WTC11 (cell line): ENCODE results near the gene SPRR2F. TPM values are rescaled to one million over a fixed set of nuclear protein-coding genes. Genes with fewer than 3 reads are reported as not detected.

Experiments used
- ATAC-seq: fragments of 200-7000 bp; cut with Tn5 transposase; 2 replicates; pipeline ENCODE4 v1.10.0; 2021; ENCODE audit warnings: mild to moderate bottlenecking, moderate library complexity
- CTCF ChIA-PET: fragments of 300-600 bp; sonication (Branson Sonifier 250); formaldehyde crosslinking; loops from one replicate; lab custom pipeline; 2021; ENCODE audit warnings: antibody characterized with exemption; lab: Charles Lee
- POLR2A ChIA-PET: fragments of 350-600 bp; sonication (Branson Sonifier 250); formaldehyde crosslinking; loops from one replicate; lab custom pipeline; 2021; ENCODE audit warnings: antibody characterized with exemption; lab: Charles Lee
- DNase-seq: peaks from one replicate; pipeline ENCODE4 v3.0.0; 2021; ENCODE audit warnings: low spot score
- H3K27ac Mint-ChIP-seq: 2 replicates; pipeline ENCODE4 v1.8.0; 2021; ENCODE audit warnings: mixed read lengths
- H3K27me3 Mint-ChIP-seq: 2 replicates; pipeline ENCODE4 v1.8.0; 2021; ENCODE audit warnings: low read depth, mild to moderate bottlenecking, moderate library complexity, mixed read lengths
- H3K36me3 Mint-ChIP-seq: 2 replicates; pipeline ENCODE4 v1.8.0; 2021; ENCODE audit warnings: mixed read lengths
- H3K4me1 Mint-ChIP-seq: 2 replicates; pipeline ENCODE4 v1.8.0; 2022; ENCODE audit warnings: mixed read lengths
- H3K4me3 Mint-ChIP-seq: 2 replicates; pipeline ENCODE4 v1.8.0; 2021; ENCODE audit warnings: mild to moderate bottlenecking, moderate library complexity, mixed read lengths
- H3K9me3 Mint-ChIP-seq: 2 replicates; pipeline ENCODE4 v1.8.0; 2021; ENCODE audit warnings: mixed read lengths
- AFF4 ChIP-seq: sonication (generic); formaldehyde crosslinking; IDR thresholded peaks from 2 replicates; pipeline ENCODE4 v1.8.1; 2023; ENCODE audit warnings: mild to moderate bottlenecking, missing genetic modification reagents, borderline replicate concordance
- ATF3 ChIP-seq: sonication (generic); formaldehyde crosslinking; conservative IDR thresholded peaks from 2 replicates; pipeline ENCODE4 v1.8.1; 2022; ENCODE audit warnings: mild to moderate bottlenecking, missing genetic modification reagents
- CDX4 ChIP-seq: fragments of 250-450 bp; sonication (Bioruptor Pico); IDR thresholded peaks from 2 replicates; pipeline ENCODE4 v1.9.0; 2021; ENCODE audit warnings: moderate library complexity, mild to moderate bottlenecking, inconsistent platforms, borderline replicate concordance
- CREB1 ChIP-seq: sonication (generic); formaldehyde crosslinking; IDR thresholded peaks from 2 replicates; pipeline ENCODE4 v1.8.0; 2023; ENCODE audit warnings: mild to moderate bottlenecking, missing genetic modification reagents
- E2F1 ChIP-seq: sonication (generic); formaldehyde crosslinking; IDR thresholded peaks from 2 replicates; pipeline ENCODE4 v1.8.0; 2022; ENCODE audit warnings: mild to moderate bottlenecking, missing genetic modification reagents
- EMX1 ChIP-seq: fragments of 250-450 bp; sonication (Bioruptor Pico); IDR thresholded peaks from 2 replicates; pipeline ENCODE4 v1.8.0; 2021; ENCODE audit warnings: mild to moderate bottlenecking
- FOXP1 ChIP-seq: sonication (generic); formaldehyde crosslinking; IDR thresholded peaks from 2 replicates; pipeline ENCODE4 v1.8.0; 2022; ENCODE audit warnings: missing genetic modification reagents, mild to moderate bottlenecking, moderate library complexity, borderline replicate concordance
- GTF2I ChIP-seq: fragments of 250-450 bp; sonication (Bioruptor Pico); conservative IDR thresholded peaks from 2 replicates; pipeline ENCODE4 v1.4.0; 2021; ENCODE audit warnings: mild to moderate bottlenecking
- HMGXB4 ChIP-seq: sonication (generic); formaldehyde crosslinking; IDR thresholded peaks from 2 replicates; pipeline ENCODE4 v1.8.1; 2023; ENCODE audit warnings: mild to moderate bottlenecking, moderate library complexity, missing genetic modification reagents
- NFYB ChIP-seq: sonication (generic); formaldehyde crosslinking; conservative IDR thresholded peaks from 2 replicates; pipeline ENCODE4 v1.8.0; 2022; ENCODE audit warnings: low read depth, missing genetic modification reagents
- PRDM15 ChIP-seq: sonication (generic); formaldehyde crosslinking; IDR thresholded peaks from 2 replicates; pipeline ENCODE4 v1.8.0; 2022; ENCODE audit warnings: missing genetic modification reagents
- SMAD4 ChIP-seq: sonication (generic); formaldehyde crosslinking; IDR thresholded peaks from 2 replicates; pipeline ENCODE4 v1.8.0; 2022; ENCODE audit warnings: mild to moderate bottlenecking, missing genetic modification reagents
- SOX15 ChIP-seq: fragments of 250-450 bp; sonication (Bioruptor Pico); IDR thresholded peaks from 2 replicates; pipeline ENCODE4 v1.9.0; 2021; ENCODE audit warnings: mild to moderate bottlenecking
- ZBTB21 ChIP-seq: sonication (generic); formaldehyde crosslinking; IDR thresholded peaks from 2 replicates; pipeline ENCODE4 v1.8.1; 2023; ENCODE audit warnings: mild to moderate bottlenecking, missing genetic modification reagents, borderline replicate concordance
- ZMAT4 ChIP-seq: fragments of 250-450 bp; sonication (Bioruptor Pico); IDR thresholded peaks from 2 replicates; pipeline ENCODE4 v1.9.0; 2021; ENCODE audit warnings: mild to moderate bottlenecking
- ZNF121 ChIP-seq: sonication (generic); formaldehyde crosslinking; IDR thresholded peaks from 2 replicates; pipeline ENCODE4 v1.8.0; 2023; ENCODE audit warnings: missing genetic modification reagents
- ZNF423 ChIP-seq: fragments of 250-450 bp; sonication (Bioruptor Pico); IDR thresholded peaks from 2 replicates; pipeline ENCODE4 v2.1.2; 2022; ENCODE audit warnings: mild to moderate bottlenecking, moderate library complexity
- ZNF425 ChIP-seq: fragments of 250-450 bp; sonication (Bioruptor Pico); conservative IDR thresholded peaks from 2 replicates; pipeline ENCODE4 v1.9.0; 2021; ENCODE audit warnings: mild to moderate bottlenecking
- ZNF671 ChIP-seq: fragments of 250-450 bp; sonication (Bioruptor Pico); IDR thresholded peaks from 2 replicates; pipeline ENCODE4 v1.8.0; 2021; ENCODE audit warnings: mild to moderate bottlenecking
- total RNA-seq: library from RNA; stranded (reverse); gene quantifications from 3 replicates; pipeline ENCODE4 v1.2.3, GENCODE V29; 2021

The SPRR2F gene
- total RNA-seq, 1 experiment from 2014 or later = not detected

GRCh38 chr1:153141377-153141776 lies 28.1 kb upstream of the SPRR2F start:
- TF ChIP-seq ZBTB21 (CRISPR knock-in tag) (no peak), ATF3 (CRISPR knock-in tag) (no peak), ZNF423 (CRISPR knock-in tag) (no peak), EMX1 (CRISPR knock-in tag) (no peak), SMAD4 (CRISPR knock-in tag) (no peak), AFF4 (CRISPR knock-in tag) (no peak), ZNF425 (no peak), GTF2I (CRISPR knock-in tag) (no peak)
- TF ChIP-seq, all 79 proteins: peak for 0
- peaks cover 8% of the 10 kb centered on the region; the same call in 1 of the 2 replicates for H3K9me3 Mint-ChIP-seq
- no peak overlapping the region for H3K27ac Mint-ChIP-seq
- ChIA-PET CTCF (no interaction called here), POLR2A (no interaction called here)
- no peaks in the 10 kb centered on the region for H3K36me3 Mint-ChIP-seq
- DNase-seq = no peak
- H3K27me3 Mint-ChIP-seq = no peaks in the 10 kb centered on the region
- no peak for ATAC-seq
- peaks cover 20% of the 10 kb centered on the region for H3K4me1 Mint-ChIP-seq
- H3K4me3 Mint-ChIP-seq = no peak overlapping the region

- TF ChIP-seq FOXP1 (CRISPR knock-in tag) = no peak
- no peak for TF ChIP-seq ZMAT4
- no peak overlapping the region for H3K4me3 Mint-ChIP-seq
- ATAC-seq = no peak
- no peaks in the 10 kb centered on the region for H3K36me3 Mint-ChIP-seq
- POLR2A ChIA-PET = no interaction called here
- H3K9me3 Mint-ChIP-seq = peaks cover 8% of the 10 kb centered on the region; the same call in 1 of the 2 replicates
- peaks cover 25% of the 10 kb centered on the region for H3K4me1 Mint-ChIP-seq
- H3K27ac Mint-ChIP-seq = no peak overlapping the region
- CTCF ChIA-PET = no interaction called here
- DNase-seq = no peak
- no peaks in the 10 kb centered on the region for H3K27me3 Mint-ChIP-seq
Observed at GRCh38 chr1:153140484-153140883, 27.2 kb upstream of the SPRR2F start.

- H3K4me3 Mint-ChIP-seq = no peak overlapping the region
- CTCF ChIA-PET = no interaction called here
- H3K27ac Mint-ChIP-seq = no peak overlapping the region
- no peaks in the 10 kb centered on the region; the same call in 1 of the 2 replicates for H3K27me3 Mint-ChIP-seq
- H3K4me1 Mint-ChIP-seq = peaks cover 40% of the 10 kb centered on the region
- DNase-seq (no peak), ATAC-seq (no peak)
- POLR2A ChIA-PET = no interaction called here
- H3K9me3 Mint-ChIP-seq = peaks cover 12% of the 10 kb centered on the region
- H3K36me3 Mint-ChIP-seq = peaks cover 13% of the 10 kb centered on the region
- TF ChIP-seq CDX4 (CRISPR knock-in tag) (no peak), NFYB (CRISPR knock-in tag) (no peak), PRDM15 (CRISPR knock-in tag) (no peak), ZNF121 (no peak), E2F1 (CRISPR knock-in tag) (no peak), SOX15 (no peak), HMGXB4 (CRISPR knock-in tag) (no peak), ZNF671 (CRISPR knock-in tag) (no peak), CREB1 (CRISPR knock-in tag) (no peak)
Observed at GRCh38 chr1:153133743-153134142, 20.4 kb upstream of the SPRR2F start.
